ENCODE data around the gene ARMC5. TPM values are rescaled to one million over a fixed set of nuclear protein-coding genes. Genes with fewer than 3 reads are reported as not detected.

Gene ARMC5
- total RNA-seq, result 11.8 and 14.4 TPM in 2 replicates

GRCh38 chr16:31458844-31459686 is at the start of gene ARMC5:
TSS of gene ARMC5 (plus strand) at chr16:31459501. CDS start at chr16:31459525, 24 bp downstream.

GRCh38 chr16:31428279-31428597 is 31.1 kb upstream of the ARMC5 start, which contains the start of gene COX6A2:
TSS of gene COX6A2 (minus strand) at chr16:31428360. CDS start at chr16:31428325, 35 bp downstream.

GRCh38 chr16:31471875-31472708 is 12.8 kb downstream of the ARMC5 start, which contains the start of gene TGFB1I1:
TSS of gene TGFB1I1 (plus strand) at chr16:31472152. CDS start at chr16:31472189, 37 bp downstream.

GRCh38 chr16:31483081-31483480 is 23.8 kb downstream of the ARMC5 start, which contains the start of gene SLC5A2:
TSS of gene SLC5A2 (plus strand) at chr16:31483123. CDS start at chr16:31483137, 14 bp downstream.

GRCh38 chr16:31507929-31508705 is 48.8 kb downstream of the ARMC5 start, which contains the start of gene RUSF1:
TSS of gene RUSF1 (minus strand) at chr16:31508391. CDS start at chr16:31508373, 18 bp downstream.

Other genes with a start within 250 kb of the ARMC5 start
- not detected in 2 replicates for gene TRIM72, start 245.4 kb upstream of the ARMC5 start, total RNA-seq
- not detected in 2 replicates for gene PYDC1, start 242.4 kb upstream of the ARMC5 start, total RNA-seq
- 0.25 TPM in 1 of 2 replicates, not detected in the other for gene ITGAM, start 199.5 kb upstream of the ARMC5 start, total RNA-seq
- gene ITGAX, start 104.3 kb upstream of the ARMC5 start, total RNA-seq, result 0.16 and 0.31 TPM in 2 replicates
- not detected in 2 replicates for gene ITGAD, start 66.2 kb upstream of the ARMC5 start, total RNA-seq
- not detected in 2 replicates for gene COX6A2, start 31.1 kb upstream of the ARMC5 start, total RNA-seq
- under 0.01 and 0.06 TPM in 2 replicates for gene ZNF843, start 16.7 kb upstream of the ARMC5 start, total RNA-seq
- 18.6 and 21.7 TPM in 2 replicates for gene TGFB1I1, start 12.7 kb downstream of the ARMC5 start, total RNA-seq
- 0.06 TPM in 1 of 2 replicates, not detected in the other for gene SLC5A2, start 23.6 kb downstream of the ARMC5 start, total RNA-seq
- gene RUSF1, start 48.9 kb downstream of the ARMC5 start, total RNA-seq, result 17.6 and 54.4 TPM in 2 replicates
- not detected in 2 replicates for gene AHSP, start 68.4 kb downstream of the ARMC5 start, total RNA-seq

Data from bladder microvascular endothelial cell (primary cell).